Neuronal stem cell (in vitro differentiated cells): Measurements from ENCODE around the gene PRPS1.

Source experiments
- DNase-seq: peaks from one replicate; pipeline ENCODE4 v3.0.0-alpha.2; 2013; ENCODE audit warnings: low spot score
- H2AFZ ChIP-seq: one replicate; pipeline ENCODE4 v1.6.1; 2013; ENCODE audit warnings: mild to moderate bottlenecking, low read length, inconsistent platforms
- H2AK5ac ChIP-seq: 2 replicates; pipeline ENCODE4 v1.6.1; 2013; ENCODE audit warnings: low read depth, mild to moderate bottlenecking, inconsistent platforms, low read length, moderate library complexity, mixed read lengths
- H2BK120ac ChIP-seq: 2 replicates; pipeline ENCODE4 v1.6.1; 2013; ENCODE audit warnings: low read depth, mild to moderate bottlenecking, inconsistent platforms, low read length, moderate library complexity, mixed read lengths
- H2BK12ac ChIP-seq: one replicate; pipeline ENCODE4 v1.6.1; 2013; ENCODE audit warnings: low read length, inconsistent platforms
- H2BK15ac ChIP-seq: 2 replicates; pipeline ENCODE4 v1.6.1; 2013; ENCODE audit warnings: mild to moderate bottlenecking, low read length, inconsistent platforms, mixed read lengths
- H2BK5ac ChIP-seq: one replicate; pipeline ENCODE4 v1.6.1; 2013; ENCODE audit warnings: inconsistent platforms, mild to moderate bottlenecking, low read length, moderate library complexity
- H3K14ac ChIP-seq: one replicate; pipeline ENCODE4 v1.6.1; 2013; ENCODE audit warnings: low read length, inconsistent platforms
- H3K18ac ChIP-seq: 2 replicates; pipeline ENCODE4 v1.6.1; 2013; ENCODE audit warnings: low read length, inconsistent platforms
- H3K23ac ChIP-seq: 2 replicates; pipeline ENCODE4 v1.6.1; 2013; ENCODE audit warnings: low read depth, mild to moderate bottlenecking, mixed read lengths, low read length, inconsistent platforms; ENCODE audit not compliant: poor library complexity
- H3K27ac ChIP-seq: replicated peaks from 3 replicates; pipeline ENCODE4 v1.5.1; 2013; ENCODE audit warnings: low read length, inconsistent platforms
- H3K27me3 ChIP-seq, 3 experiments: 2 replicates each; pipeline ENCODE4 v1.6.1; 2013; ENCODE audit warnings: low read length in 3 of 3, mild to moderate bottlenecking in 2 of 3, inconsistent platforms in 1 of 3, low read depth in 1 of 3, mixed read lengths in 1 of 3, moderate library complexity in 1 of 3; ENCODE audit not compliant: control insufficient read depth in 3 of 3, insufficient read depth in 3 of 3
- H3K36me3 ChIP-seq, 2 donors: replicated peaks in 1 of 2; 2 replicates each; pipeline ENCODE4 v1.6.1; 2013; ENCODE audit warnings: low read length in 2 of 2; ENCODE audit not compliant: control insufficient read depth in 2 of 2, insufficient read depth in 2 of 2
- H3K4ac ChIP-seq: 2 replicates; pipeline ENCODE4 v1.6.1; 2013; ENCODE audit warnings: inconsistent platforms, mild to moderate bottlenecking, low read length, moderate library complexity
- H3K4me1 ChIP-seq, 2 donors: 1 replicate in 1 of 2; 2 replicates in 1 of 2; pipeline ENCODE4 v1.6.1; 2013; ENCODE audit warnings: low read length in 2 of 2, low read depth in 1 of 2; ENCODE audit not compliant: control insufficient read depth in 2 of 2, insufficient read depth in 1 of 2
- H3K4me2 ChIP-seq: one replicate; pipeline ENCODE4 v1.6.1; 2013; ENCODE audit warnings: mild to moderate bottlenecking, low read length, inconsistent platforms; ENCODE audit not compliant: insufficient read depth, poor library complexity, severe bottlenecking
- H3K4me3 ChIP-seq, 2 donors: 2 replicates each; pipeline ENCODE4 v1.5.1; 2013; ENCODE audit warnings: low read length in 2 of 2, mild to moderate bottlenecking in 2 of 2, inconsistent platforms in 1 of 2, moderate library complexity in 1 of 2
- H3K79me1 ChIP-seq: one replicate; pipeline ENCODE4 v1.6.1; 2013; ENCODE audit warnings: low read depth, mild to moderate bottlenecking, inconsistent platforms, low read length, moderate library complexity
- H3K9ac ChIP-seq: one replicate; pipeline ENCODE4 v1.6.1; 2013; ENCODE audit warnings: mild to moderate bottlenecking, low read depth, low read length, inconsistent platforms; ENCODE audit not compliant: poor library complexity
- H3K9me3 ChIP-seq, 2 donors: replicated peaks in 1 of 2; 2 replicates each; pipeline versions ENCODE3 to v1.6.1; 2013; ENCODE audit warnings: low read length in 2 of 2, mild to moderate bottlenecking in 2 of 2, inconsistent platforms in 1 of 2, low read depth in 1 of 2, mixed read lengths in 1 of 2, moderate library complexity in 1 of 2; ENCODE audit not compliant: control insufficient read depth in 2 of 2, insufficient read depth in 1 of 2
- H4K8ac ChIP-seq: one replicate; pipeline ENCODE4 v1.6.1; 2013; ENCODE audit warnings: low read depth, mild to moderate bottlenecking, inconsistent platforms, low read length, moderate library complexity
- H4K91ac ChIP-seq: one replicate; pipeline ENCODE4 v1.6.1; 2013; ENCODE audit warnings: low read length, low read depth, mild to moderate bottlenecking, inconsistent platforms; ENCODE audit not compliant: poor library complexity
- WGBS, 2 donors: extraction: QIAGEN DNeasy Blood & Tissue Kit; methylation state at CpG; one replicate each; pipeline ENCODE4 v1.1.7; 2013; ENCODE audit warnings: missing lambda C conversion rate in 2 of 2, mixed read lengths in 1 of 2; ENCODE audit not compliant: insufficient read length in 2 of 2, insufficient replicate concordance in 1 of 2; ENCODE audit errors: extremely low coverage in 2 of 2; 5-methylcytosine and 5-hydroxymethylcytosine counted together

PRPS1 gene

DNA sequence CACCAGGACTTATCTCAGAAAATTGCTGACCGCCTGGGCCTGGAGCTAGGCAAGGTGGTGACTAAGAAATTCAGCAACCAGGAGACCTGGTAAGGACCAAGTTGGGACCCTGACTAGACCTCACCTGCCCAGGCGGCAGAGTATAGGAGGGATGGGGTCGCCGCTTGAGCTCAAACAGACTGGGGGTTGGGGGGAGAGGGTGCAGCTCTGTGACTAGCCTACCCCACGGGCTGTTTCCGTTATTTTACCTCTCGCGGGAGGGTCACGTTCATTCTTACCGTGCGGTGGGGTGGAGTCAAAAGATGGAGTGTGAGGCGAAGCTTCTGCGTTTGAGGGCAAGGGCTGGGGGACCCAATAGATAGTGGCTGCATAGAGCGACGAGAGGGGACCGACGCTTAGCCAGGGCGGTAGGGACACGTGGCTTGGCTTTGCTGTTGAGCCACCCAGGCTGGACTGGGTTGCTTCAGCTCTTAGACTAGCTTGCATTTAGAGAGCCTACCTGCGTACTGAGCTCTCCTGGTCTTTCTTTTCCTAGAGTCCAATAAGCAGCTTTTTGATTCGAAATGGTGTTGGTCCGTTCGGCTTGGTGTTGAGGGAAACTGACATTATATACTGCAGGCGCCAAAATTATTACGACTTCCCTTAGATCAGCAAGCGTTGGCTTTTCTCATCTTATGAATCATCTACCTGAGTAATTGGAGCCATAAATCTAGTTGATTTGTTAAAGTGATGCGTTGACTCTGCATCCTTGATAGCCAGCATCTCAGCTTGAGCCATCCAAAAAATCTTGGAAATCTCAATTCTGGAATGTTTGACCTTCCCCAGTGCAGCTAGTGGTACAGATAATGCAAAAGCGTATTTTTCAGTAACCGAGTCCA, 591 bp downstream of the PRPS1 start:
- Histone ChIP-seq H3K4me2 (peak overlapping the region; percentile 50), H4K8ac (no peak overlapping the region), H2AFZ (peak overlapping the region; percentile 81), H3K4ac (no peak overlapping the region), H2BK15ac (no peak overlapping the region), H3K14ac (no peak overlapping the region), H3K9me3 (no peaks in the 10 kb centered on the region), H4K91ac (no peak overlapping the region), H3K18ac (peak overlapping the region; percentile 71), H3K4me1 (no peaks in the 10 kb centered on the region), H3K23ac (no peak overlapping the region), H3K9ac (peak overlapping the region; percentile 81), H2BK12ac (no peak overlapping the region), H3K36me3 (no peaks in the 10 kb centered on the region), H2BK5ac (no peak overlapping the region), H3K27me3 (no peaks in the 10 kb centered on the region), H3K27ac (no peak overlapping the region), H2AK5ac (no peak overlapping the region), H3K4me3 (peak overlapping the region; percentile 64 to 97), H2BK120ac (no peak overlapping the region), H3K79me1 (no peaks in the 10 kb centered on the region)
- no CpG with 5 or more reads among the region's 29 CpGs for WGBS, 2 donors
- no peak for DNase-seq

DNA sequence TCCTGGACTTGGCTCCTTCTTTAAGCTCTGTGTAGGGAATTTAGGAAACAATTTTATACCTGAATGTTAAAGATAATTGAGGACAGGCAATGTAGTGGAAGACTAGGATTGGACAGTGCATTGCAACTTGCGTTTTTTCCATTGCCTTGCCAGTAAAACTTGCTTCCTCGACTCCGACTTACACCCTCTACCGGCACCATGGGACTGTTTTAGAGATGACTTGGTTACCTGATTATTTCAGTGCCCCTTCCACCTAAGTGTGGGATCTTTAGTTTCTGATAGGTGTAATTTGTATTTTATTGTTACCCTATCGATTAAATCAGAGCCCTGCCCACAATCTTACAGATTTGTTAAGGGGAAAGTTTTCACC, 1.2 kb downstream of the PRPS1 start:
- no peak for DNase-seq
- no peak overlapping the region for H3K14ac ChIP-seq
- no peaks in the 10 kb centered on the region for H3K36me3 ChIP-seq
- no peak overlapping the region for H3K9ac ChIP-seq
- H2AK5ac ChIP-seq, result no peak overlapping the region
- H2BK15ac ChIP-seq, result no peak overlapping the region
- H2BK5ac ChIP-seq, result no peak overlapping the region
- no peak overlapping the region for H2BK120ac ChIP-seq
- no peak overlapping the region for H2AFZ ChIP-seq
- H3K27me3 ChIP-seq, result no peaks in the 10 kb centered on the region
- peak overlapping the region; percentile 64 to 97 for H3K4me3 ChIP-seq
- H3K18ac ChIP-seq, result no peak overlapping the region
- WGBS, 2 donors, result no CpG with 5 or more reads among the region's 5 CpGs
- H3K23ac ChIP-seq, result no peak overlapping the region
- no peak overlapping the region for H3K27ac ChIP-seq
- H3K9me3 ChIP-seq, result no peaks in the 10 kb centered on the region
- no peak overlapping the region for H4K91ac ChIP-seq
- H3K4me2 ChIP-seq, result peak overlapping the region; percentile 50
- H3K4me1 ChIP-seq, result no peaks in the 10 kb centered on the region
- no peak overlapping the region for H4K8ac ChIP-seq
- H2BK12ac ChIP-seq, result no peak overlapping the region
- H3K79me1 ChIP-seq, result no peaks in the 10 kb centered on the region
- H3K4ac ChIP-seq, result no peak overlapping the region

DNA sequence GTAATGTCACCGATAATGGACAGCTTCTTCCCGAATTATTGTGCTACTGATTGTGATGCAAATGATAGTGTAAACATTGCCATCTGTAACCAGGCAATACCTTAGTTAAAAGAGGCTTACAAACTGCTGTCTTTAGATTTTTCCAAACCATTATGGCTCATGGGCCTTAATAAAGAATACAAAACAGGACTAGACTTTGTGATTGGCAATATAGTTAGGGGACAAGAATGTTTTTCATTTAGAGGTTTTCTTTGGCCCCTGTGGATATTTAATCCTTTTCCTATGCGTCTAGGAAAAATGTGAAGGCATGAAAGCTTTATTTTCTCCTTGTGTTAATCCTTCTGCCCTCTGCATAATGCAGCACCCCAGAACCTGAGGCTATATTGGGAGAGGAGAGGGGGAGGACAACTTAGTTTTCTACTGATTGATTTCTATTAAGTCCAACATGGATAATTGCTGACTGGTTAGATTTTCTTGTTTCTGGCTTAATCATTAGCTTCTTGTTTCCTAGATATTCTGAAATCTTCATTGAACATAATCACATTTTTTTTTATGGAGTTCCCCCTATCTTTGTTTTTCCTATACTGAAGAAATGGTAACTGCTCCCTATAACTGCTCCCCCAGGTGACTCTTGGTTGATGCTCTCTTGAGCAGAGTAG, 1.9 kb downstream of the PRPS1 start:
- Histone ChIP-seq H3K4me1 (no peaks in the 10 kb centered on the region), H3K9me3 (no peaks in the 10 kb centered on the region), H3K4me3 (peak overlapping the region in 1 of 2 donors; percentile 64), H2BK120ac (no peak overlapping the region), H3K14ac (no peak overlapping the region), H2BK15ac (no peak overlapping the region), H3K9ac (no peak overlapping the region), H4K91ac (no peak overlapping the region), H2BK12ac (no peak overlapping the region), H3K27me3 (no peaks in the 10 kb centered on the region), H3K36me3 (no peaks in the 10 kb centered on the region), H4K8ac (no peak overlapping the region), H3K4me2 (peak overlapping the region; percentile 2), H3K18ac (no peak overlapping the region), H2BK5ac (no peak overlapping the region), H3K23ac (no peak overlapping the region), H3K27ac (no peak overlapping the region), H3K4ac (no peak overlapping the region), H2AFZ (no peak overlapping the region), H3K79me1 (no peaks in the 10 kb centered on the region), H2AK5ac (no peak overlapping the region)
- no peak for DNase-seq
- no CpG with 5 or more reads among the region's 3 CpGs for WGBS, 2 donors

DNA sequence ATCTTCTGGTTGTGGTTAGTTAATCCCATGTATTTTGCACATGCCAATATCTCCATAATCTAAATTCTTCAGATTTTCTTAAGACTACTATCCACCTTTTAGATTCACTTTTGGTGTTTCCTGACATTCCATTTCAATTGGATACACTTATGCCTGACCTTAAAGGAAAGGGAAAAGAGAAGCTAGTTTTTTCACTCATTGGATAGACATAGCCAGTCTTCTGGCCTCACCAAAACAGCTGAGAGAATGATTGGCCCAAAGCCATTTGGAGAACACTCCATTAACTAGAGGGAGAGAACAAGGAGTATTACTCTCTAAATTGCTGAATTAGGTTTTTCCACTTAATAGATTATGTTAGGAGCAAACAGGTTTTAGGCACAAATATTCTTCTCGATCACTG, 4.0 kb downstream of the PRPS1 start:
- Histone ChIP-seq H2BK12ac (no peak overlapping the region), H3K4me1 (no peaks in the 10 kb centered on the region), H3K9me3 (no peaks in the 10 kb centered on the region), H2BK120ac (no peak overlapping the region), H2AFZ (no peak overlapping the region), H3K27ac (no peak overlapping the region), H3K14ac (no peak overlapping the region), H2BK15ac (no peak overlapping the region), H3K36me3 (no peaks in the 10 kb centered on the region), H3K4me3 (no peak overlapping the region), H2BK5ac (no peak overlapping the region), H4K91ac (no peak overlapping the region), H3K18ac (no peak overlapping the region), H2AK5ac (no peak overlapping the region), H3K27me3 (no peaks in the 10 kb centered on the region), H3K4me2 (no peak overlapping the region), H4K8ac (no peak overlapping the region), H3K79me1 (no peaks in the 10 kb centered on the region), H3K9ac (no peak overlapping the region), H3K4ac (no peak overlapping the region), H3K23ac (no peak overlapping the region)
- no CpG with 5 or more reads among the region's 1 CpG for WGBS, 2 donors
- DNase-seq, result no peak
